ENCODE measurements around the gene B3GALT2.

The B3GALT2 gene

DNA sequence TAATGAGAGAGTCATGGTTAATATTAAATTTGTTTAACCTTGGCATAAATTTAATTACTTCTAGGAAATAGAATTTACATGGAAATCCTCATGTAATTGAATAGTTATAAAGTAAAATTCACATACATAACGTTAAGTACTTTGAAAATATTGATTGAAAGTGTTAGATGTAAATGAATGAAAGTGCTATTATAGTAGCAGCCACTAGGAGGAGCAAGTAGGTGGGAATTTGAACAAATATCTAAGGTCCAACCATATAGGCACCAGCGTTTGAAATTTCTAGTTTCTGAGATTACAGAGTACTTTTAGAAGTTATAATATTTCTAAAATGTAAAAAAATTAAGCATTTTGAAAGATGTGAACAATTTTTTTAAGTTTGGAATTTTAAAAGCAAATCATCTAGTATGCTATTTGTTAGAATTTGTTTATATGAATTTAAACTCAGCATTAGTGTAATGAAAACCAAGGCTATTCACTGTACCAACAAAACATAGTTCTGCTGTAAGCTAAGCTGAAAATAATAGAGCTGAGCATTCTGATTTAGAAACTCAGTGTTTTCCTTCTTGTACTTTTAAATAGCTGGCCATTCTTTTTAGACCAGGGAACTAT lies 3.3 kb downstream of the B3GALT2 start:
- no peak for DNase-seq (ENCODE audit: extremely low read depth in 1 of 2, low read depth in 1 of 2)

DNA sequence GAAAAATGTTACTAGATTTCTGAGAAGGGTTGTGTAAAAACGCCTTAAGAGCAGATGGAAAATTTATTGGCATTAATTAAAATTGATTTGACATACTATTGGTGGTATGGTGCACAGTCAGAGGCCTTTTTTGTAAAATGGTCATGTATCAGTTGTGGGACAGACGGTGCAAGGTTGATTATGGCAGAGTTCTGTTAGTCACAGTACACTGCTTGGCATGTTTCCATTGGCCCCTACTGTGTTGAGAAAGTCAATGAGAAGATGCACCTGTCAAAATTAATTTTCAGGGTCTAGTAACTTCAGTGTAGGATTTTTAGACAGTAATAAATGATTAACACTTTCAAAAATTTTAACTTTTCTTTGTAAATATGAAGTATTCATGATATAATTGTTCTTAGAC lies 4.4 kb downstream of the B3GALT2 start:
- no peak for DNase-seq (ENCODE audit: extremely low read depth in 1 of 2, low read depth in 1 of 2)

GRCh38 chr1:193181536-193181935 lies 4.9 kb downstream of the B3GALT2 start:
- DNase-seq (ENCODE audit: extremely low read depth in 1 of 2, low read depth in 1 of 2): no peak

DNA sequence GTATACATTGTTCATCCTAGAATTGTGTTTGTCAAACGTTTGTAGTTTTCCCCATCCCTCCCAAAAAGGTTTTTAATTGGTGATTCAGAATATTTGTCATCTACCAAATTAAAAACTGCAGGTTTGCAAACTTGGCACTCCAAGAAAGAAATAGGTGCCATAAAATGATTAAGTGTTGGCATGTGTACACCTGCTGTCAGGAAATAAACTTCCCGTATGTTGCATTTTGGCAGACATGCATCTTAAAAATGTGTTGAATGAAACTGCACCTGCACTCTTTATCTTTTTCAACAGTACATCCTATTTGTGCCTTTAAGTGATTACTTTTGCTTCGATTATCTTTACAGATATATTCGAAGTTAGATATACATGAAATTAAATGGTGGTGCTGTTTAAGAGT lies 7.3 kb downstream of the B3GALT2 start:
- DNase-seq (ENCODE audit: extremely low read depth in 1 of 2, low read depth in 1 of 2): no peak

- DNase-seq (ENCODE audit: extremely low read depth in 1 of 2, low read depth in 1 of 2): no peak
These were observed 9.6 kb downstream of the B3GALT2 start for GRCh38 chr1:193176788-193177187.

GRCh38 chr1:193176113-193176512 lies 10.3 kb downstream of the B3GALT2 start:
- DNase-seq (ENCODE audit: extremely low read depth in 1 of 2, low read depth in 1 of 2): no peak

DNA sequence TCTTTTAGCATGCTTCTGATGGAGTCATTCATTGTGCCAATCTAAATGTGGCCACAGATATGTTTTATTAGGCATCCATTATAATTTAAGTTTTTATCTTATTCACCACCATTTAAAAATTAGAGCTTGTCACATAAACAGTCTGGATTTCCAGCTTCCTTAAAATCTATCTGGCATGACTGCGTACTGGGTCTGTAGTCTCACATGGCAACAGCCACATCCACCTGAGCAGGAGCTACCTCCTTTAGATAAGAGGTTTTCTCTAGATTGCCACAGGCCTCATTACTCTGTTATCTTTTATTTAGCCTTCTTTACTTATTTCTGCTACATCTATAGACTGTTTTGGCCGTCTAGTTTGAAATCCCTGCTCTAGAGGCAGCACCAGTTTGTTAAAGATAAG lies 29.1 kb downstream of the B3GALT2 start:
- no peak for DNase-seq (ENCODE audit: extremely low read depth in 1 of 2, low read depth in 1 of 2)

DNA sequence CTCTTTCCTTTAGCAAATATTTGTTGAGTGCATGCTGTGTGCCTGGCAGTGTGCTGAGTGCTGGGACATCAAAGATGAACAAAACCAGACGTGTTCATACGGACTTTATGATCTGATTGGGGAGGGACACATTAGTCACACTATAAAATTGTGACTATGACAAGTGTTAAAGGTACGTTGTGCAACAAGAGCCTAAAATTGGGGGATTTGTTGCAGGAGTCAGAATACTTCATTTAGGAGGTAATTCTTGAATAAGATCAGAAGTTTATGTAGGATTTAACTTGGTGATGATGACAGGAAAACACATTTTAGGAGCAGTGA lies 29.6 kb downstream of the B3GALT2 start:
- no peak for DNase-seq (ENCODE audit: extremely low read depth in 1 of 2, low read depth in 1 of 2)

- DNase-seq (ENCODE audit: extremely low read depth in 1 of 2, low read depth in 1 of 2): no peak
These were observed 30.1 kb downstream of the B3GALT2 start for GRCh38 chr1:193156117-193156821.

- no peak for DNase-seq (ENCODE audit: extremely low read depth in 1 of 2, low read depth in 1 of 2)
These were observed 41.4 kb downstream of the B3GALT2 start for GRCh38 chr1:193144999-193145398.

DNA sequence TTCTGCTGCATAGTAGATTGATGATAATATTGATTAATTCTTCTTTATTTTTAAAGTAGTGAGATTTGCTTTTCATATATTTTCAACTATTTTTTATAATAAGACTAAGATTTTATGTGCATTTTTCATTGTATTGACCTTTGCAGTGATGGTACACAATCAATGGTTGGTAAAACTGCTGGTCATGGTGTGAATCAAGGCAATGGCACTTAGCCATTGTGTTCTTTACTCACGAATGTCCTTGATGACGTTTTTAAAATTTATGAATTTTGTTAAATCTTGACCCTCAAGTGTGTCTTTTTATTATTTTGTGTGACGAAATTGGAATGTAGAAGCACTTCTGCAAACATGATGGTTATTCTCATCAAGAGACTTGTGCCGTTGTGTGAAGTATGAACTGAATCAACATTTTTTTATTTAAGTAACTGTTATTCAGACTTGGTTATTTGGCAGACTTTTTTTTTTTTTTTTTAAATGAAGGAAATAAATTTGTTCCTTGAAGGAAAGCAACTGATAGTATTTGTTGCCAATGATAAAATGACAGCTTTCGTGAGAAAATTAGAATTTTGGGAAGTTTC lies 42.0 kb downstream of the B3GALT2 start:
- no peak for DNase-seq (ENCODE audit: extremely low read depth in 1 of 2, low read depth in 1 of 2)

GRCh38 chr1:193143285-193143684 lies 43.1 kb downstream of the B3GALT2 start:
- DNase-seq (ENCODE audit: extremely low read depth in 1 of 2, low read depth in 1 of 2): no peak

DNA sequence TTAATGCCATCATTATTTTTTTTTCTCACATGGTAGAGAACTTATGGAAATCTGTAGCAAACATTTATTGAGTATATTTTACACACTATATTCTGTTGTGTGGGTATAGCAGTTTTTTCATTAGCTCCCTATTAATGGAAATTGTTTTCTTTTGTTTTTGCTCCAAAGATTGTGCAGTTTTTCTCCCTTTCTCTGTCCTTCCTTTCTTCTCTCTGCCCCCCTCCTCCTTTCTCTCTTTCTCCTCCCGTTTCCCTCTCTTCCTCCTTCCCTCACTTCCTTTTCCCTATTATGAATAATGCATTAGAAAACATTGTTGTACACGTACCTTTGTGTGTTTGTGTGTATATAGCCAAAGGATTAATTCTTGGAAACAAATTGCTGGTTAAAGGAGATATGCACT lies 44.0 kb downstream of the B3GALT2 start:
- DNase-seq (ENCODE audit: extremely low read depth in 1 of 2, low read depth in 1 of 2): no peak

DNA sequence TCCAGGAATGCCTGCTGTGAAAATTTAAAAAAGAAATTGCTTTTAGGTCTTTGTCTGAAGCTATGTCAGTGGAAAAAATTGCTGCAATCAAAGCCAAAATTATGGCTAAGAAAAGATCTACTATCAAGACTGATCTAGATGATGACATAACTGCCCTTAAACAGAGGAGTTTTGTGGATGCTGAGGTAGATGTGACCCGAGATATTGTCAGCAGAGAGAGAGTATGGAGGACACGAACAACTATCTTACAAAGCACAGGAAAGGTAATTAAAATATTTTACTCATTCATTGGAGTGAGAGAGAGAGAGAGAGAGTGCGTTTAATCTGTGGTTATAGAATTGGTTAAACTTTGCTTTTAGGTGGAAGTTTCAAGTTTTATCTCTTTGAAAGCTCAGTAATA lies 44.6 kb downstream of the B3GALT2 start:
- DNase-seq (ENCODE audit: extremely low read depth in 1 of 2, low read depth in 1 of 2): no peak

DNA sequence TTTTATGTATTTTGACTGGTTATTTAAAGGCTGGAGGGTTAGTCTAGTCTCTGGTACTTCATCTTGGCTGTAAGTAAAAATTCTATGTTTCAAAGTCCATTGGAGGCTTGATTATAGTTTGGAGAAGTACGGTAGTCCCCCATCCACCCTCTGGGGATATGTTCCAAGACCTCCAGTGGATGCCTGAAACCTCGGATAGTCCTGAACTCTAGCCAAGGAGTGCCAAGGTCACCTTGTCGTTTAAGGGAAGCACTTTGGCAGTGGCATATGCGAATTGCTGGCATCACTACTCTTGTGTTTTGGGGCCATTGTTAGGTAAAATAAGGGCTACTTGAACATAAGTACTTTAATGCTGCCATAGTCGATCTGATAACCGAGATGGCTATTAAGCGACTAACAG lies 46.2 kb downstream of the B3GALT2 start:
- no peak for DNase-seq (ENCODE audit: extremely low read depth in 1 of 2, low read depth in 1 of 2)

DNA sequence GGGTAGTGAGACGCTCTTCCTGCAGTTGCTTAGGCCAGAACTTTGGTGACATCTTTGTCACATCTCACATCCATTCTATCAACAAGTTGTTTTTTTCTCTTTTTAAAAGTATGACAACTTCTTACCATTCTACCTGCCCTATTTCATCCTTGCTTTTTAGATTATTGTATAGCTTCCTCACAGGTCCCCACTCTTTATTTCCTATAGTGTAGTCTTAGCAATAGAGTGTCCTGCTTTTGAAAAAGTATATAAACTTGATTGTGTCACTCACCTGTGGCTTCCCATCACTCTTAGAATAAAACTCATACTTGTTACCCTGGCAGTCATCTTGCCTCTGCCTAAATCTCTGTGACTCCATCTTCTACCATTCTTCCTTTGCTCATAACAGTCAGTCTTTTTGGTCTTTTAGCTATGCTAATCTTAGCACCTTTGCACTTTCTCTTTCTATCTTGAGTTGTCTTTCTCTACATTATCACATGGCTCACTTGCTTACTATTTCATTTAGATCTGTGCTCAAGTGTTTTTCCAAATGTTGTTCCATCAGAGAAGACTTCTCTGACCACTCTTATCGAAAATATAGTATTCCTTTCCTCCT lies 55.0 kb downstream of the B3GALT2 start:
- DNase-seq (ENCODE audit: extremely low read depth in 1 of 2, low read depth in 1 of 2): no peak

All from activated CD8-positive, alpha-beta memory T cell treated with anti-CD3 and anti-CD28 coated beads for 1 hour (primary cell).